Activated CD4-positive, alpha-beta T cell treated with anti-CD3 and anti-CD28 coated beads, Interleukin-10, Interleukin-2, amounts not matched to agents 100 ng/mL and 50 ng/mL, durations not matched to agents 16 hours and 8 hours (primary cell): ENCODE data around the gene TIMP2.
"Not testable (repeated sequence)": the region's sequence is repeated elsewhere in the genome, so short reads cannot be mapped to it uniquely, and the experiment has no call there.

ENCODE experiments used
- DNase-seq: peaks from one replicate; pipeline ENCODE4 v3.0.0-alpha.2; 2020

The TIMP2 gene

DNA sequence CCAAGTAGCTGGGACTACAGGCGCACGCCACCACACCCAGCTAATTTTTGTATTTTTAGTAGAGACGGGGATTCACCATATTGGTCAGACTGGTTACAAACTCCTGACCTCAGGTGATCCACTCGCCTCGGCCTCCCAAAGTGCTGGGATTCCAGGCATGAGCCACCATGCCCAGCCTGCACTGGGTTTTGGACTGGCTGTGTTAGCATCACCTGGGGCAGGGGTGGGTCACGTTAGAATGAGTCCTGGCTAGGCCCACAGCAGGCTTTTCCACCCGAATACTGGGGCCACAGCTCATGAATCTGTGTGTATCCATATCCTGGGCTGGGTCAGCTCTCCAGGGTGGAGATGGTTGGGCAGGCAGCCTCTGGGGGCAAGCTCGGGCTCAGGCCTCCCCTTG lies 23.0 kb downstream of the TIMP2 start:
- not testable (repeated sequence) for DNase-seq

DNA sequence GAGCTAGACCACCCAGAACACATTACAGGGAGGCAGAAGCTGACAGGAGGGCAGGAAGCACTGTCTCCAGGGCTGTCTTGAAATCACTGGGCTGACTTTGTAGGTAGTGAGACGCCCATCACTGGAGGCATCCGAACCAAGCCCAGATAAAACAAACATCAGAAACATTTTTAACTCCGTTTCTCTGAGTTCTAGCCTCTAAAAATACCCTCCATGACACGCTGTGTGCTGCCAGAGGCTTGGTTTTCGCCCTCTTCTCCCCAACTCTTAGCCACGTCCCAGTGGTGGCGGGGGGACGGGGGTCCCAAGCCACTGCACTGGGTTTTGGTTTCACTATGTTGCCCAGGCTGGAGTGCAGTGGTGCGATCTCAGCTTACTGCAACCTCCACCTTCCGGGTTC lies 23.4 kb downstream of the TIMP2 start:
- no peak for DNase-seq

DNA sequence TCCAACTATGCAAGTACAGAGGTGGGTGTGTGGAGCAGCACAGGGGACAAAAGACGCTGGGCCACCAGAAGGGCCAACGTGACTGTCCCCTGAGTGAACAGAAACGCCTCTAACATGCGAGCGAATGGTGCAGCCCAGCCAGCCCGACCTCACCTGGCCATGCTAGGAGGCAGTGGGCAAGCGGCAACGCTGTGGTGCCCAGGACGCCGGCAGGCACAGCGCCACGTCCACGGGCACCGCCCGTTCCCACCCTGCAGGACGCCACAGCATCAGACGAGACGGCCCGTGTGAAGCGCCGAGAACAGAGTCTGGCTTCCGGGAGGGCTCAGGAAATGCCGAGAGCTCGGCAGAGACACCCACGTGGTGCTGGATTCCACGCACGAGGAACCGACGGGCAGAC lies 24.4 kb downstream of the TIMP2 start:
- no peak for DNase-seq

DNA sequence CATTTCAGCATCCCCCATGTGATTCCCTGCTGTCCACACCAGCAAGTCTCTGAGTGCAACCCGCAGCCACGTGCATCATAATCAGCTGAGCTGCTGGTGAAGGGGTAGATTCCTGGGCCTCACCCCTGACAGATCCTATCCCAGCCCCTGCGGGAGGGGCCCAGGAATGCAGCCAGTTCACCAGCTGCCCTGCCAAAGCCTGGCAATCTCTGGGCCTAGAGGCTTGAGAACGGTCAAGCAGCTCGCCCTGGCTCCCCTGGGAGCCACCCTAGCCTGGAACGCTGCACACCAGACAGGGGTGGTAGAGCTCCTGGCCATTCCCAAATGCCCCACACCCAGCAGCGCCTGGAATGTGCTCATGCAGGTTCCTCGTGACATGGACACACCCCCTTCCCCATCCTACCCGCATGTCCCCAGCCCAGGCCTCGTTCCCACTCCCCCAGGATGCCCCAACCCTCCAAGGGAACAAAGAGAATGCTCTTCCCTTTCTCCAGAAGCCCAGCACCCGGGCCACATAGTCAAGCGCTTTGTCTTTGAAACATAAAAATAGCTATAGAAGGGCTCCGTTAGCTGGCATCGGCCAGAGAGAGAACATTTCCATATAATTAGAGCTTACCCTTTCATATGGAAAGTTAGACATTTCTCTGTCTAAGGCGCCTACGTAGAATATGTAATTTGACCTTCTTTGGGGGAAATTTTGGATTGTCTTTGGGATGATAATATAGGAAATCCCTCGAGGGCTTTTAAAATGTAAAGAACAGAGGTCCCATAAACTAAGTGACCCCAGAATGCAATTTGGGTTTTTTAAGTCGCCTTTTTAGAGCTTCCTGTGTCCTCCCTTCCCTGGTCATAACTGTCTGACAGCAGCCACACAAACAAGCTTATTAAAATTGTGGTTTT lies 25.6 kb downstream of the TIMP2 start:
- no peak for DNase-seq

- no peak for DNase-seq
Observed at GRCh38 chr17:78898947-78899346, 26.2 kb downstream of the TIMP2 start.

GRCh38 chr17:78898075-78898836 lies 26.9 kb downstream of the TIMP2 start:
- DNase-seq, result no peak

DNA sequence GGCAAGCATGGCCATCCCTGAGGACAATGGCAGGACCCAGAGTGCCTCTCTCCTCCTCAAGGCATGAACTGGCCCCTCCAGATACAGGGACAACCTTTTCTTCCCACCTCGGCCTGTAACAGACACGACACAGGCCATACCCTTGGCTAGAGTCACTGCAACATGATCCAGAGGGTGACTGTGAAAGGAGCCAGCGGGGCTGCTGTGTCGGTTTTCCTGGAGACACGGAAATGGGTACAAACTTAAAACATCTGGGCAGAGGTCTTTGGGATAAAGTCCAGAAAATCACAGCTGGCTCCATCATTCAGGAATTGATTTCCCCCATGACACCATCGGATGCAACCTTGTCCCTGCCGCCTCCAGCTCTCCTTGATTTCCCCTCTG lies 27.5 kb downstream of the TIMP2 start:
- no peak for DNase-seq

DNA sequence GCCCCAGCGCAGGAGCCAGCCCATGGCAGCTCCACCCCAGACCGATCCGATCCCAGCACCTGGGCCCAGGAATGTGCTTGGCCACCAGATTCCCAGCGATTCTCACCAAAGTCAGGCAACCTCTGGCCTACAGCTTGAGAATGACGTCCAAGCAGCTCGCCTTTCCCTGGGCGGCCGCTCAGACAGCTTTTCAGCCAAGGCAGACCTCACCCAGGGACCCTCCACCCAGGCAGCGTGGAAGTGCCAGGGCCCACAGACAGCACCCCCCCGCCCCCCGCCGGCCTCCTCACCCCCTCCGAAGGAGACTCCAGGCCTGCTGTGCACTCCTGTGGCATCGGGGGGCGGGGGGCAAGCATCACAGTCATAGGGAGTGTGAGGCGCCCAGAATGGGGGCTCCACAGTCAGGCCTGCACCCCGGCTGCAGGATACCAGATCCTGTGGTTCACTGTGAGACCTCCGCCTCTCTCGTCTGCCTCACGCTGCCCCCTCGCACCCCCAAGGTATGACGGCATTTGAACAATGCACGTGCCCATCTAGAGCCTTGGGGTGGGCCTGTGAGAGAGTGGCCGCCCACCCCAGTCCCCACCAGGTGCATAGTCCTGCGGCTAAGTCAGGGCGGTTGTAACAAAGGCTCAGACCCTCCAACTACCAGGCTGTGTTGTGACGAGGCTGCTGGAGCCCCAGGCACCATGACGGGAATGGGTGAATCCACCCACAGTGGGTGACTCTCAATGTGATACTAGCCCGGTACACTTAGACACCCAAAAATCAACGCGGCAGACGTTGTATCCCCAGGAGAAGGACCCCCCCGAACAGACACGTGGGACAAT lies 28.1 kb downstream of the TIMP2 start:
- DNase-seq, result no peak

DNA sequence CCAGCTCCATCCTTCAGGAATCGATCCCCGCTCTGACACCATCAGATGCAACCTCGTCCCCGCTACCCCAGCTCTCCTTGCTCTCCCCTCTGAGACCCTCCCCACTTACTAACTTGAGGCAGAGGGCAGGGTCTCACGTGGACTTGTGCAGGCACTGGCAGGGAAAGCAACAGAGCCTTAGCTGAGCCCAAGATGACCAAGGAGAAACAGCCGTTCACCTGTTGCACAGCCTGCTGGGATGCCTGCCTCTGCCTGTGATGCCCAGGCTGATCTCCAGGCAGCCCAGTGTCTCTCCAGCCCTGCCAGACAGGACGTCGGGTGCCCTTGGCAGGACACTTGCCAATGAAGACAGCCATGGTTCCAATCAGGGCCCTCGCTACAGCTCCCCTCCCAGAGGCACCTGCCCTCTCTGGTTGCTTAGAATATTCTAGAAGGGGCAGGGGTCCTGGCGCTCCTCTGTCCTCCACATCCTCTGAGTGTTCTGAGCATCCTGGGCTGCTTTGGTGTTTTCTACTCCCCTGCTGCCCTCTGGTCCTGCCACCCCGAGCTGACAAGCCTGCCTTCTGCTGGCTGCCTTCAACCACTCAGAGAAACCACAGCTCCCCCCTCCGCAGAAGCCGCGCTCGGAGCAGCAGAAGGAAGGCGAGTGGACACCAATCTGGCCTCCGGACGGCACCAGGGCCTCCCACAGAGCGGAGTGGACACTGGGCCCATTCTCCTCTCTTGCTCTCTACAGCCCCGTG lies 28.9 kb downstream of the TIMP2 start:
- DNase-seq, result no peak

- no peak for DNase-seq
Observed at GRCh38 chr17:78895322-78895721, 29.9 kb downstream of the TIMP2 start.

GRCh38 chr17:78893684-78894083 lies 31.5 kb downstream of the TIMP2 start:
- DNase-seq, result no peak

- DNase-seq, result no peak
Observed at GRCh38 chr17:78892936-78893379, 32.2 kb downstream of the TIMP2 start.

DNA sequence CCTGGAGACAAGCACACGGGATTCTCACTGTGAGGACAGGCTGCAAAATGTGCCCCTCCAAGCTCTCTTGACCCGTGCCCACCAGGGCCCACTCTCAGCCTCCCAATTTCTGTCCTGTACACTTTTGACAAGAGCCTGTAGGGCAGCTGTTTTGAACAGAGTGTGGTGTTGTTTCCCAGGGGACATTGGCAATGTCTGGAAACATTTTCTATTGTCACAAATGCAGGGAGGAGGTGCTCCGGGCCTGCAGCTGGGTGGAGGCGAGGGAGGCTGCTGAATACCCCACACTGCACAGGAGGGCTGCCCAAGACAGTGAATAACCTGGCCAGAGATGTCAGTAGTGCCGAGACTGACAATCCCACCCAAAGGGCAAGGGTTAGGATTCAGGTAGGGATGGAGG lies 32.7 kb downstream of the TIMP2 start:
- no peak for DNase-seq

DNA sequence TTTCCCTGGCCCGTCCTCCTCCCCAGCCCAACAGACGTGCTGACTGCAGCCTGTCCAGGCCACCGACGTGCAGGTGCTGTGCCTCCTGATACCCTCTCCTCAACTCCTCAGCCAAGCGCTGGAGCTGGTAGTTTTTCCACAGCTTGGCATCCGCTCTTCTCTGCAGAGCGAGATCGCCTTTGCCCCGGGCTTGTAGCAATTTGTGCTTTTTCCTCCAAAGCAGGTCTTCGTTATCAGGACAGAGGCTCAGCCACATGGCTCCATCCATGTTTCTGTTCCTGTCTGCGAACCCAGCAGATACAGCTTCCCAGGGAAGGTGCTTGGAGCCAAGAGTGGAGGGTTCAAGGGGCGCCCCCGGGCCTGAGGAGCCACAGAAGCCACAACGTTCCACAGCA lies 33.1 kb downstream of the TIMP2 start:
- DNase-seq, result no peak

GRCh38 chr17:78891406-78892061 lies 33.7 kb downstream of the TIMP2 start:
- DNase-seq, result no peak

DNA sequence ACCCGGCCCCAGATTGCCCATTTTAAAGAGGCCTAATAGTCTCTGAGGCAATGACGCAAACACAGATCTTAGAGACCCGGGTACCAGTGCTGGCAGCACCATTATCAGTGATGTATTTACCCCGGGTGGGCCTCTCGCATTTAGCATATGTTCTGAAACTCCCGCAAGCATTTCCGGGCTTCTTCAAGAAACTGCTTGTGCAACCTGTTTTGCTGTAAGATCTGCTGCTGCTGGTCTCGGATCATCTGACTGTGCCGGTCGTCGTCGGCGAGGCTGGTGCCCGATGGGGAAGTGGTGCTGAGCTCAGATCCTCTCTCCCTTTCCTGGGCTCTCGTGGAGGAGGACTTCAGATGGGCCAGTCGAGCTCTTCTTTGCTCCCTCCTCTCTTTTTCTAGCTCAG lies 34.7 kb downstream of the TIMP2 start:
- peak; percentile 74 for DNase-seq

- DNase-seq, result not testable (repeated sequence)
Observed at GRCh38 chr17:78890096-78890495, 35.1 kb downstream of the TIMP2 start.

DNA sequence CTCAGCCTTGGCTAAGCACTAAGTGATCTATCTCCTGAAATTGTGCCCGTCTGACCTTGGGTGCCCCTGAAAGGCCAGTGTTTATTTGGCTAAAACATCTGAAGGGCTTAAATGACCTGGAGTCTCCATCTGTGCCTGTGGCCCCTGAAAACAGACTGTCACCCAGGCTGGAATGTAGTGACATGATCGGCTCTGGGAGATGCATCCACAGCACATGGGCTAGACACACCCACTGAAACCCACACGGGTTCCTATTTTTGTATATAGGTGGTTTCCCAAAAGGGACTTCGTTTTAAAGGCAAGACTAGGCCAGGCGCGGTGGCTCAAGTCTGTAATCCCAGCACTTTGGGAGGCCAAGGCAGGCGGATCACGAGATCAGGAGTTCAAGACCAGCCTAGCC lies 35.7 kb downstream of the TIMP2 start:
- peak; percentile 43 for DNase-seq

- DNase-seq, result no peak
Observed at GRCh38 chr17:78888941-78889518, 36.2 kb downstream of the TIMP2 start.

GRCh38 chr17:78886954-78887353 lies 38.2 kb downstream of the TIMP2 start:
- DNase-seq, result no peak

GRCh38 chr17:78885956-78886355 lies 39.2 kb downstream of the TIMP2 start:
- no peak for DNase-seq
